ENCODE measurements around the gene CUL4A. TPM values are rescaled to one million over a fixed set of nuclear protein-coding genes. Genes with fewer than 3 reads are reported as not detected.
"Not testable (repeated sequence)": the region's sequence is repeated elsewhere in the genome, so short reads cannot be mapped to it uniquely, and the experiment has no call there.

The CUL4A gene
- total RNA-seq: 10 to 100 TPM; 53.2 to 63.0 TPM
- long read RNA-seq, full-length matches to known transcripts: 194 of 225 reads
- long read RNA-seq, partial matches to known transcripts: 20 of 225 reads
- long read RNA-seq, other reads (novel, unspliced or antisense): 11 of 225 reads

DNA sequence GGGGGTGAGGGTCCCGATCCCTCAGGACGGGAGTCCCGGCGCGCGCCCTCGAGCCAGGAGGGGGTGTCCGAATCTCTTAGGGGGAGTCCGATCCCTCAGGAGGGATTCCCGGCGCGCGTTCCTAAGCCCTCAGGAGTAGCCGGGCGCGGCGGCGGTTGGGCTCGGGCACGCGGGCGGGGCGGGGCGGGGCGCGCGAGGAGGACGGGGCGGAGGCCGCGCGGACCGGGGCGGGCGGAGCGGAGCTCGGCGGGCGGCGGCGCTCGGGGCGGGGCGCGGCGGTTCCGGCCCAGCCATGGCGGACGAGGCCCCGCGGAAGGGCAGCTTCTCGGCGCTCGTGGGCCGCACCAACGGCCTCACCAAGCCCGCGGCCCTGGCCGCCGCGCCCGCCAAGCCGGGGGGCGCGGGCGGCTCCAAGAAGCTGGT is at the start of gene CUL4A:
TSS of gene CUL4A (plus strand) at position 278 of the 423 bp plus-strand sequence. CDS start at position 293, 15 bp downstream.
- ATAC-seq (peak; percentile 70), DNase-seq (peak; percentile 71 to 89)
- intact Hi-C loops (cut with DNase I, micrococcal nuclease): no loop called here

DNA sequence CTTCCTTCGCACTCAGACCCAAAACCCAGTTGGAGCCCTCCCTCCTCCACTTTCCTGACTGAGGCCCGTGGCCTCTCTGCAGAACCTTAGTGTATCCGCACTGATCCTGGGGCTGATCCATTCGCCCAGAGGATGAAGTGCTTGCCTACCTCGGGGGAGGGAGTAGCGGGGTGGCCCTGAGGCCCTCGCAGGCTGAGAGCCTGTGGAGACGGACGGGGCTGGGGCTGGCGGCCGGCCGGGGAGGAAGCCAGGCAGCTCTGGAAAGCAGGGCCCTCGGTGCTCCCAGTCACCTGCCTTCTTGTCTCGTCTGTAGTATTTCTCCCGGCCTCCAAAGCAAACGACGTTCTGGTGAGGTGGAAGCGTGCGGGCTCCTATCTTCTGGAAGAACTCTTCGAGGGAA is 49.7 kb upstream of the CUL4A start:
- no peak for ATAC-seq
- no peak for DNase-seq
- intact Hi-C loops (cut with DNase I, micrococcal nuclease): no loop called here

- intact Hi-C loops (cut with DNase I, micrococcal nuclease): no loop called here
- no peak for ATAC-seq
- no peak for DNase-seq
These were observed 48.4 kb upstream of the CUL4A start for GRCh38 chr13:113160983-113161382.

DNA sequence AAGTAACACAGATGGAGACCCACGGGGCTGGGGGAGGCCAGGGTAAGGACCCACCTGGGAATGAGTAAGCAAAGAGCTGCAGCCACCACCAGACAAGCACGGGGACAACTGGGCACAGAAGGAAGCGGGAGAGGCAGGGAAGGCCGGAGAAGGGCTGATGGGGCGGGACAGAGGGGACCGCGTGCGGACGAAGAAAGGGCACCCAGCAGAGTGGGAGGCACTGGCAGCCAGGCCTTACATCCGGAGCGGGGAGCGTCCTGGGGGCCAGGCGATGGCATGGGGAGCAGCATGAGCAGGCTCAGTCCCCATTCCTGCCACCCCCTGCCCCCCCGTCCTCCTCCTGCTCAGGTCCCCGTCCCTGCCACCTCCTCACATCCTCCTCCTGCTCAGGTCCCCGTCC is 48.0 kb upstream of the CUL4A start:
- DNase-seq: no peak
- no peak for ATAC-seq
- intact Hi-C loops (cut with DNase I, micrococcal nuclease): no loop called here

- intact Hi-C loops (cut with DNase I, micrococcal nuclease); ATAC-seq; DNase-seq: not testable (repeated sequence)
These were observed 47.4 kb upstream of the CUL4A start for GRCh38 chr13:113161975-113162374.

GRCh38 chr13:113162783-113163685 is 46.4 kb upstream of the CUL4A start:
- no peak for ATAC-seq
- intact Hi-C loops (cut with DNase I, micrococcal nuclease): no loop called here
- no peak for DNase-seq

DNA sequence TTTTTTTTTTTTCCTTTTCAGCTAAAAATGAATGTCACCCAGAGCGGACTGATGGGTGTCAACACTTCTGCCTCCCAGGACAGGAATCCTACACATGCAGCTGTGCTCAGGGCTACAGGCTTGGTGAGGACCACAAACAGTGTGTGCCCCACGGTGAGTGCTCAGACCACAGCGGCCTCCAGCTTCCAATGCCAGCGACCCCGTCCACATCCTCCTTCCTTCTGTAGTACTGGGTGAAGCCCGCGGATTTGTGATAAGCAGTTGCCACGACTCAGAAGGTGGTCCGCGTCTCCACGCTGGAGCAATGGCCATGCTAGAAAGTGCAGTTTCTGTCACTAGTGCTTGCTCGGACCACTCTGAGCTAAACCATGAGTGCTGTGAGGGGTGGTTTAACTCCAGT is 44.9 kb upstream of the CUL4A start:
- intact Hi-C loops (cut with DNase I, micrococcal nuclease): no loop called here
- no peak for ATAC-seq

DNA sequence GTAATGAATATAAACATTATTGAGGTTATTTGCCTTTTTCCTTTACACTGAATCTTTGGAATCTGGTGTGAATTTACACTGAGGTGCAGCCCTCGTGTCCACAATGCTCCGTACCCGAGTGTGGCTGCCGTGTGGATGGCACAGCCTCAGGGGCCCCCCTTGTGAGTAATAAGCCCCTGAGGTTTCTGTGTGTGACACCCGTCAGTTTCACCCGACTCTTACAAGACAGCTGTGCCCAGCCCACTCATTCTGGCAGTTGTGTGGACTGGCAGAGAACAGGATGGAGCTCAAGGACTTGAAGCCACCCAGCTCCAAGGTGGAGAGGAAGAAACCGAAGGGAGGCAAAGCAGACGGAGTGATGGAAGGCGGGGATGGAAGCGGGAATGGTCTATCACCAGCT is 43.1 kb upstream of the CUL4A start:
- intact Hi-C loops (cut with DNase I, micrococcal nuclease): no loop called here
- DNase-seq (no peak), ATAC-seq (no peak)

More for the DNA sequence above, 44.9 kb upstream of the CUL4A start:
- DNase-seq: no peak

DNA sequence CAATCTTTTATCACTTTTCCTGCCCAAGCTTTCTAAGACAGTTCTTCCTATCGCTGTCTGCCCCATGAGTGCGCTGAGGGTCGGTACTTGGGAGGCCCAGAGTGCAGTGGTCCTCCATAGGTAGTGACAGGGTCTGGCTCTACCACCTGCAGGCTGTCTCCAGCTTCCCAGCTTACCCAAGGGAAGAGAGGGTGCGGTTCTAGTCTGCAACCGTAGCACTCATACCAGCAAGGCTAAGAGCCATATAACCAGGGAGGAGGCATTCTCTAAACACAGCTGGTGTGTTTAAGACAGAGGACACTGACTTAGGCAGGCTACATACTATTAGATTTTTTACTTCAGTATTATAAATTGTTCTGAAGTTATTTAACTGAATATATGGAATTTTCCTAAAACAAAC is 42.7 kb upstream of the CUL4A start:
- DNase-seq (peak in 1 of 2 donors; percentile 53), ATAC-seq (peak; percentile 91)
- intact Hi-C loops (cut with DNase I, micrococcal nuclease): no loop called here

DNA sequence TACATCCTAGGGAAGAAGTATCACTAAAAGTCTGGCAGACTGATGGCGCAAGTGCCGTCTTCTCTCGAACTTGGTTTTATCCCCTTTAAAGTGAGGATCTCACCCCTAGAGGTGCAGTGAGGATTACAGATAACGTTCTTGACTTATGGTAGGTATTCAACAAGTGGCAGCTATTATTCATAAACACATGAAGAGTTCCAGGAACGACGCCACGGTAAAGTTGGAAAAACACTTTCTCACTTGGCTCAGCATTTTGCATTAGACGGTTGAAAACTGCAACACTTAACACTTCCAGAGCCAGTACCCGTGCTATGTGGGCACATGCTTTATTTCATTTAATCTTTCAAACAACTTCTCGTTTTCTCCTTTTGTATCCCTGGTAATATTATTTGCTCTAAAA is 42.3 kb upstream of the CUL4A start:
- intact Hi-C loops (cut with DNase I, micrococcal nuclease): no loop called here
- ATAC-seq: peak; percentile 33
- no peak for DNase-seq

- intact Hi-C loops (cut with DNase I, micrococcal nuclease): no loop called here
- ATAC-seq: no peak
These were observed 41.8 kb upstream of the CUL4A start for GRCh38 chr13:113167575-113167974.

DNA sequence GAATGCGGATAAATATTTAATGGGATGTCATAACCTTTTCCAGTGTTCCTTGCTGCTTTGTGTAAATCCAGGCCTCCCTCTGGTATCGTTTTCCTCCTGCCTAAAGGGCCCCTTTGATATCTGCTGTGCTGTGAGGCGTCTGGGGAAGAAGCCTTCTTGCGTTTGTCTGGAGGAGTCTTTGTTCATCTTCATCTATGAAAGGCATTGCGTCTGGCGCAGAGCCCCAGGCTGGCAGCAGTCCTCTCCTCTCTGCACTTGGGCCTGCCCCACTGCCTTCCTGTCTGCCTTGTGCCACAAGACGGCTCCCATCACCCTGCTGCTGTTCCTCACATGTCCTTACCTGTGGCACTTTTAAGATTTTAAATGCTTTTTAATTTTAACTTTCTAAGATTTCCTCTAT is 41.2 kb upstream of the CUL4A start:
- intact Hi-C loops (cut with DNase I, micrococcal nuclease): no loop called here
- no peak for ATAC-seq
- no peak for DNase-seq

More at GRCh38 chr13:113167575-113167974, 41.8 kb upstream of the CUL4A start:
- no peak for DNase-seq

- ATAC-seq (peak; percentile 61), DNase-seq (no peak)
- intact Hi-C loops (cut with DNase I, micrococcal nuclease): no loop called here
These were observed 39.8 kb upstream of the CUL4A start for GRCh38 chr13:113169277-113170272.

DNA sequence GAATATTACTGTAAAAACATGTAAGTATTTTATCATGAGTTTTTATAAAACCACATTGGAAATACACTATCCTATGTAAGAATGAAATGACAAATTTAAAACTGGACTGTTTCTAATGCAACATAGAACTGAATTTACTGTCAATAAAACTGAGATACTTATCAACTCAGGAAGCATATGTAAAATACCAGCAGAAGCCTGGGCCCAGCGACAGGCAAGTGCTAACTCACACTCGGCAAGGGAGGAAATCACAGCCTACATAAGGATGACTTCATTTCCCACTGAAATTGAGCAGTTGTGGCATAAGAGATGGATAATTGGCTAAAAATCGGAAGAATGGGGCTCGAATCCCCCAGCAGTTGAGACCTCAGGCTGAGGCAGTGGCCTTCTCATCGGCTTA is 38.9 kb upstream of the CUL4A start:
- intact Hi-C loops (cut with DNase I, micrococcal nuclease): no loop called here
- ATAC-seq (peak; percentile 48), DNase-seq (no peak)

DNA sequence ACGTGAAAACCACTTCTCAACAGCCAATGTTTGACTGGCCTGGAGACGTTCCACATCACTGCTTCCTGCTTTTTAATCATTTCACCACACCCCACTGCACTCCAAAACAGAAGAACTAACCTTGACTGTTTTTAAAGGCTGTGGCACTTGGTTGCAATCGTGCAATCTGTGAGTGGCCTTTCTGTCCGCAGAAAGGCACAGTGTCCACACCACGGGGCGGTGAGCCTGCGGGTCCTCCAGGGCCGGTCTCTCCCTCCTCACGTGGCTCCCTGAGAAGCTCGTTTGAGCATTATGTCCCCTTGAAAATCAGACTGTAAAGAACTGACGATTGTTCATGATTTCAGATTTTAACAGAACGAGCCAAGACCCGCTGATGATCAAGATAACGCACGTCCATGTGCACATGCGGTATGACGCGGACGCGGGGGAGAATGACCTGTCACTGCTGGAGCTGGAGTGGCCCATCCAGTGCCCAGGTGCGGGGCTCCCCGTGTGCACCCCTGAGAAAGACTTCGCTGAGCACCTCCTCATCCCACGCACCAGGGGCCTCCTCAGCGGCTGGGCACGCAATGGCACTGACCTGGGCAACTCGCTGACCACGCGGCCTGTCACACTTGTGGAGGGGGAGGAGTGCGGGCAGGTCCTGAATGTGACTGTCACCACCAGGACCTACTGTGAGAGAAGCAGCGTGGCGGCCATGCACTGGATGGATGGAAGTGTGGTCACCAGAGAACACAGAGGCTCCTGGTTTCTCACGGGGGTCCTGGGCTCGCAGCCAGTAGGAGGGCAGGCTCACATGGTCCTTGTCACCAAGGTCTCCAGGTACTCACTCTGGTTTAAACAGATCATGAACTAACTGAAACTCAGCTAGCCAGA is 37.9 kb upstream of the CUL4A start:
- intact Hi-C loops (cut with DNase I, micrococcal nuclease): no loop called here
- DNase-seq (no peak), ATAC-seq (peak; percentile 19)

DNA sequence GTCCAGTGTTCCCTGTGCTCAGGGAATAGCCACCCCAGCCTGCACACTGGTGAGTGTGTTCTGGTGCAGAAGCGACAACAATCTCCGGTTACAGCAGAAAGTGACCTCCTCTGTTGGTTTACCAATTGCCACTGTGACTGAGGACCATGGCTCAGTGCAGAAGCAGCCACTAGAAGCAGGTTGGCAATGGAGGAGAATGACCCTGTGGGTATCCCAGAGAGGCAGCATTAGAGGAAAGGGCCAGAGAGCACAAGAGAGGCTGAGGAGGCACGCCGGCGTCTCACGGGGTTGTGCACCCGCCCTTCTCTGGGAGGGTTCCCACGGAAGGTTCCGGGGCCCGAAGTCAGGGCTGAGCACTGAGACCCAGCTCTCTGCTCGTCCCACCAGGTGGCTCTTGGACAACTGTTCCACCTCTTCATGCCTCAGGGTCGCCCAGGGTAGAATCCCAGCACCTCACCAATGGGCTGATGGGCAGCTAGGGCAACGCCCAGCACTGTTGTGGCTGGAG is 36.9 kb upstream of the CUL4A start:
- intact Hi-C loops (cut with DNase I, micrococcal nuclease): no loop called here
- DNase-seq (no peak), ATAC-seq (no peak)

GRCh38 chr13:113176280-113176679 is 33.1 kb upstream of the CUL4A start:
- intact Hi-C loops (cut with DNase I, micrococcal nuclease): no loop called here
- ATAC-seq (peak; percentile 87), DNase-seq (no peak)

DNA sequence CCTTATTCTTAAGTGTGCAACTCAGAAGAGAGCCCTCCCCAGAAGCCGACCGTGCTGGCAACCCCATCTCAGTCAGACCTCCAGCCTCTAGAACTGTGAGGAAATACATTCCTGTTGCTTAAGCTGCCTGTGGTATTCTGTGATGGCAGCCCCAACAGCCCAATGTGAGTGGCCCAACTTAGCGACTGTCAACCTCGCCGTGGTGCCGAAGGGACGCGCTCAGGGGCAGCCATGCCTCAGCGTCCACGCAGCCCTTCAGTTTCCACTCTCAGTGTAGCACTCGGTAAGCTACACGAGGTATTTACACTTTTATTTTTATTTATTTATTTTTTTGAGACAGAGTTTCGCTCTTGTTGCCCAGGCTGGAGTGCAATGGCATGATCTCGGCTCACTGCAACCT is 32.6 kb upstream of the CUL4A start:
- ATAC-seq (no peak), DNase-seq (no peak)
- intact Hi-C loops (cut with DNase I, micrococcal nuclease): no loop called here

All from left colon (tissue), 2 donors.